Nephron (organoid): ENCODE data around the gene SSNA1.

Experiments used
- H3K27ac Mint-ChIP-seq, 3 experiments: 2 replicates each; pipeline ENCODE4 v1.8.0; 2020; ENCODE audit warnings: mixed read lengths in 3 of 3, mild to moderate bottlenecking in 2 of 3, moderate library complexity in 1 of 3
- H3K27me3 Mint-ChIP-seq: 2 replicates; pipeline ENCODE4 v1.8.0; 2021; ENCODE audit warnings: low read depth, mild to moderate bottlenecking, moderate library complexity, mixed read lengths
- H3K36me3 Mint-ChIP-seq: 2 replicates; pipeline ENCODE4 v1.8.0; 2020; ENCODE audit warnings: low read depth, mixed read lengths
- H3K4me1 Mint-ChIP-seq: 2 replicates; pipeline ENCODE4 v1.8.0; 2020; ENCODE audit warnings: mixed read lengths
- H3K4me3 Mint-ChIP-seq, 3 experiments: 2 replicates each; pipeline ENCODE4 v1.8.0; 2020; ENCODE audit warnings: mild to moderate bottlenecking in 3 of 3, mixed read lengths in 3 of 3, moderate library complexity in 2 of 3
- H3K9me3 Mint-ChIP-seq: 2 replicates; pipeline ENCODE4 v1.8.0; 2020; ENCODE audit warnings: mixed read lengths
- TF ChIP-seq, protein P1 (sequence below), 3 experiments: fragments of 200-600 bp; sonication (generic); IDR thresholded peaks; one replicate each; pipeline ENCODE4 v1.5.0; 2021; ENCODE audit warnings: antibody characterized with exemption in 3 of 3; ENCODE audit not compliant: unreplicated experiment in 3 of 3

Gene SSNA1

DNA sequence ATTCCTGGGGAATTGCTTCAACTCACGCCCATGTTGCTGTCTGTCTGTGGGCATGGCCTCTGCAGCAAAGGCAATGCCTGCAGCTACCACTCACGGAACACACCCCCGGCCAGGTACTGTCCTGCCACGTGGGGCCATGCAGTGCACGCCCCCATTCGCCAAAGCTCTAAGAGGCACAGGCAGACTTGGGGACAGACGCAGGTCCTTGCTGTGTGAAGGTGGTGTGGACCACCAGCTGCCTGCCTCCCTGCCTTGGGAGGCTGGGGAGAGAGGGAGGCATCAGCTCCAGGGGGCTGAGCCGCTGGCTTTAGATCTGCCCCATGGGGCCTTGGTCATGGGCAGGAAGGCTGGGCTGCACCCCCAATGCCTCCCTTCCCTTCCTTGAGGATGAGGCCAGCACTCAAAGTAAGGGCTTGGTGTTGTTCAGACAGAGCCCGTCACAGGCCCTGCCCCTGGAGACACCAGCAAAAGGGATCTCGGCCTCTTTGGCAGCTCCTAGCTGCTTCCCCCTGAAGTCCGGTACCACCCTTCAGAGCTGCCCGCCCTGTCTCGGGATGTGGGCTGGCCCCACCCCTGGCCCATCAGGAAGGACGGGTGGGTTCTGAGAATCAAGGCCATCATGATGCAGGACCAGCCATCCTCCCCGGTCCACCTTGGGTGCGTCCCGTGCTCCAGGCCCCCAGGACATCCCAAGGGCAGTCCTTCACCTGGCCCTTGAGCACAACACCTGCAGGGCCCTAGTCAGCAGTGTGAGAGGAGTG lies 47.2 kb upstream of the SSNA1 start:
- no peak overlapping the region for H3K27ac Mint-ChIP-seq

GRCh38 chr9:137141976-137142936 lies 46.2 kb upstream of the SSNA1 start:
- peaks cover 2% of the 10 kb centered on the region for H3K9me3 Mint-ChIP-seq
- TF ChIP-seq, protein P1, sequence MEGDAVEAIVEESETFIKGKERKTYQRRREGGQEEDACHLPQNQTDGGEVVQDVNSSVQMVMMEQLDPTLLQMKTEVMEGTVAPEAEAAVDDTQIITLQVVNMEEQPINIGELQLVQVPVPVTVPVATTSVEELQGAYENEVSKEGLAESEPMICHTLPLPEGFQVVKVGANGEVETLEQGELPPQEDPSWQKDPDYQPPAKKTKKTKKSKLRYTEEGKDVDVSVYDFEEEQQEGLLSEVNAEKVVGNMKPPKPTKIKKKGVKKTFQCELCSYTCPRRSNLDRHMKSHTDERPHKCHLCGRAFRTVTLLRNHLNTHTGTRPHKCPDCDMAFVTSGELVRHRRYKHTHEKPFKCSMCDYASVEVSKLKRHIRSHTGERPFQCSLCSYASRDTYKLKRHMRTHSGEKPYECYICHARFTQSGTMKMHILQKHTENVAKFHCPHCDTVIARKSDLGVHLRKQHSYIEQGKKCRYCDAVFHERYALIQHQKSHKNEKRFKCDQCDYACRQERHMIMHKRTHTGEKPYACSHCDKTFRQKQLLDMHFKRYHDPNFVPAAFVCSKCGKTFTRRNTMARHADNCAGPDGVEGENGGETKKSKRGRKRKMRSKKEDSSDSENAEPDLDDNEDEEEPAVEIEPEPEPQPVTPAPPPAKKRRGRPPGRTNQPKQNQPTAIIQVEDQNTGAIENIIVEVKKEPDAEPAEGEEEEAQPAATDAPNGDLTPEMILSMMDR (IDR thresholded peaks at IDR 0.05; ENCODE audit: unreplicated experiment in 3 of 3) = no peak
- no peak overlapping the region for H3K27ac Mint-ChIP-seq
- no peaks in the 10 kb centered on the region for H3K4me1 Mint-ChIP-seq
- no peaks in the 10 kb centered on the region for H3K36me3 Mint-ChIP-seq
- no peak overlapping the region for H3K4me3 Mint-ChIP-seq
- H3K27me3 Mint-ChIP-seq = peaks cover 77% of the 10 kb centered on the region

More for the DNA sequence above, 47.2 kb upstream of the SSNA1 start:
- H3K36me3 Mint-ChIP-seq = no peaks in the 10 kb centered on the region
- H3K9me3 Mint-ChIP-seq = peaks cover 2% of the 10 kb centered on the region
- no peaks in the 10 kb centered on the region for H3K4me1 Mint-ChIP-seq
- TF ChIP-seq, protein P1 (IDR thresholded peaks at IDR 0.05; ENCODE audit: unreplicated experiment in 3 of 3) = no peak
- H3K4me3 Mint-ChIP-seq = no peak overlapping the region
- H3K27me3 Mint-ChIP-seq = peaks cover 83% of the 10 kb centered on the region

DNA sequence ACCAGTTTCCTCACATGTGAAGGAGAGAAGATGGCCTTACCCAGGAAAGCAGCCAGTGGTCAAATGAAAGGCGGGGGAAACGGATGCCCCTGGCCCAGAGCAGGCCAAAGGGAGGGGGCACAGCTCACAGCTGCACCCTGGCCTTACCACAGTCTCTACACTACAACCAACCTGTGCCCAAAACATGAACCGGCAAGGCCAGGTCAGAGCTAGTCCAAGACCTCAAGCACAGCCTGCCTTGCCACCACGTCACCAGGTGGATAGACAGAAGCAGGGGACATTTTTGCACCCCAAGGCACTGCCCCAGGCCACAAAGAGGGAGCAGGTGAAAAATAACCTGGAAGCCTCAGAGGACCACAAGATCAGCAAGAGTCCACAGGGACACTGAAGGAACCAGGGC lies 45.0 kb upstream of the SSNA1 start:
- Mint-ChIP-seq H3K4me1 (no peaks in the 10 kb centered on the region), H3K27me3 (peaks cover 71% of the 10 kb centered on the region), H3K27ac (no peak overlapping the region), H3K36me3 (no peaks in the 10 kb centered on the region), H3K9me3 (peaks cover 2% of the 10 kb centered on the region), H3K4me3 (no peak overlapping the region)
- TF ChIP-seq, protein P1 (IDR thresholded peaks at IDR 0.05; ENCODE audit: unreplicated experiment in 3 of 3) = no peak

- H3K9me3 Mint-ChIP-seq = no peaks in the 10 kb centered on the region
- no peaks in the 10 kb centered on the region for H3K36me3 Mint-ChIP-seq
- no peak overlapping the region for H3K27ac Mint-ChIP-seq
- TF ChIP-seq, protein P1 (IDR thresholded peaks at IDR 0.05; ENCODE audit: unreplicated experiment in 3 of 3) = no peak
- H3K4me1 Mint-ChIP-seq = no peaks in the 10 kb centered on the region
- H3K27me3 Mint-ChIP-seq = peaks cover 68% of the 10 kb centered on the region
- H3K4me3 Mint-ChIP-seq = no peak overlapping the region
Observed at GRCh38 chr9:137145731-137146526, 42.5 kb upstream of the SSNA1 start.

- Mint-ChIP-seq H3K36me3 (no peaks in the 10 kb centered on the region), H3K27ac (no peak overlapping the region), H3K4me1 (no peaks in the 10 kb centered on the region), H3K9me3 (no peaks in the 10 kb centered on the region), H3K4me3 (no peak overlapping the region), H3K27me3 (peaks cover 66% of the 10 kb centered on the region)
- TF ChIP-seq, protein P1 (IDR thresholded peaks at IDR 0.05; ENCODE audit: unreplicated experiment in 3 of 3) = no peak
Observed at GRCh38 chr9:137146527-137146918, 42.0 kb upstream of the SSNA1 start.
